Thyroid gland (tissue), 4 donors: Measurements from ENCODE around the gene ZNF423.

Experiments
- POLR2A ChIP-seq, 2 donors: fragments of 450-650 bp; IDR thresholded peaks; one replicate each; pipeline ENCODE4 v1.6.1; 2017; ENCODE audit warnings: antibody characterized with exemption in 2 of 2, mild to moderate bottlenecking in 2 of 2, moderate library complexity in 1 of 2
- TF ChIP-seq, protein P1 (sequence below), 6 experiments: fragments of 200-600 bp in 3 of 6; fragments of 450-650 bp in 3 of 6; sonication (generic) in 3 of 6; IDR thresholded peaks; one replicate each; pipeline ENCODE4 v1.5.1; 2016 to 2019; ENCODE audit warnings: antibody characterized with exemption in 6 of 6, mild to moderate bottlenecking in 2 of 6, inconsistent platforms in 1 of 6, moderate library complexity in 1 of 6

DNA sequence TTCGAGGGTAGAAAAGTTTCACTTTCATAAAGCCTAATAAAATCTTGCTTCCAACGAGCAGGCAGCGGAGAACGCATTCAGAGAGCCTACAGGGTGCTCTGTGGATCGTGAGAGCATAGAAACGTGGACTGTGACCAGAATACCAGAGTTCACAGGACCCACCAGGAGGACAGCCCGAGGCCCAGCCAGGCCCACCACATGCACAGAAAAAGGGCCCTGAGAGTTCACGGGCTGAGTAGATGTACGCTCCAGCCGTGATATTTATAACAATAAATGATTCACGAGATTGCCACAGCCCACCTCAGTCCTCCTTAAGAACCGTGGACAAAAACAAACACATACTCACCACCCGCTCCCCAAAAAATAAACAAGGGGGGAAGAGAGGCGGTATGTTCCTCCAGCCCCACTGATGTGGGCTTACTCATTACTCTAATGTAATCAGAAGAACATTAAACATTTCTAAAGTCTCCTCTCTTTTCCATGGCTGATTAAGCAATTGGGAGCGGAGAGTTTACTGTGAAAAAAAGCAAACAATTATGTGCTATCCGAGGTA lies 275.1 kb downstream of the ZNF423 start:
- no peak for TF ChIP-seq POLR2A (IDR thresholded peaks at IDR 0.05)
- TF ChIP-seq, protein P1, sequence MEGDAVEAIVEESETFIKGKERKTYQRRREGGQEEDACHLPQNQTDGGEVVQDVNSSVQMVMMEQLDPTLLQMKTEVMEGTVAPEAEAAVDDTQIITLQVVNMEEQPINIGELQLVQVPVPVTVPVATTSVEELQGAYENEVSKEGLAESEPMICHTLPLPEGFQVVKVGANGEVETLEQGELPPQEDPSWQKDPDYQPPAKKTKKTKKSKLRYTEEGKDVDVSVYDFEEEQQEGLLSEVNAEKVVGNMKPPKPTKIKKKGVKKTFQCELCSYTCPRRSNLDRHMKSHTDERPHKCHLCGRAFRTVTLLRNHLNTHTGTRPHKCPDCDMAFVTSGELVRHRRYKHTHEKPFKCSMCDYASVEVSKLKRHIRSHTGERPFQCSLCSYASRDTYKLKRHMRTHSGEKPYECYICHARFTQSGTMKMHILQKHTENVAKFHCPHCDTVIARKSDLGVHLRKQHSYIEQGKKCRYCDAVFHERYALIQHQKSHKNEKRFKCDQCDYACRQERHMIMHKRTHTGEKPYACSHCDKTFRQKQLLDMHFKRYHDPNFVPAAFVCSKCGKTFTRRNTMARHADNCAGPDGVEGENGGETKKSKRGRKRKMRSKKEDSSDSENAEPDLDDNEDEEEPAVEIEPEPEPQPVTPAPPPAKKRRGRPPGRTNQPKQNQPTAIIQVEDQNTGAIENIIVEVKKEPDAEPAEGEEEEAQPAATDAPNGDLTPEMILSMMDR (IDR thresholded peaks at IDR 0.05) = no peak
